H1 (cell line): ENCODE data around the gene F5.

Source experiments
- CEBPB ChIP-seq: IDR thresholded peaks from 2 replicates; pipeline ENCODE4 v1.6.1; 2012; ENCODE audit warnings: low read depth, low read length
- POLR2AphosphoS5 ChIP-seq: IDR thresholded peaks from 2 replicates; pipeline ENCODE4 v1.6.1; 2011; ENCODE audit warnings: low read depth, low read length
- SIN3A ChIP-seq, 2 experiments: IDR thresholded peaks in 1 of 2; conservative IDR thresholded peaks in 1 of 2; 2 replicates each; pipeline ENCODE4 v1.6.1; 2011 to 2012; ENCODE audit warnings: low read length in 2 of 2, improper control_type of control experiment in 1 of 2, low read depth in 1 of 2, mild to moderate bottlenecking in 1 of 2
- TAF7 ChIP-seq: optimal IDR thresholded peaks from 2 replicates; pipeline ENCODE3; 2011; ENCODE audit warnings: low read depth, mild to moderate bottlenecking, inconsistent platforms, low read length, moderate library complexity, borderline replicate concordance
- TBP ChIP-seq: IDR thresholded peaks from 2 replicates; pipeline ENCODE4 v1.6.1; 2011; ENCODE audit warnings: low read depth, low read length, improper control_type of control experiment
- TEAD4 ChIP-seq: IDR thresholded peaks from 2 replicates; pipeline ENCODE4 v1.6.1; 2012; ENCODE audit warnings: low read depth, low read length, inconsistent platforms, mixed read lengths
- TF ChIP-seq, protein P1 (sequence below): IDR thresholded peaks from 2 replicates; pipeline ENCODE4 v1.6.1; 2012; ENCODE audit warnings: low read length, inconsistent platforms
- TF ChIP-seq, protein P2 (sequence below), 3 experiments: IDR thresholded peaks; 1 replicate in 2 of 3; 2 replicates in 1 of 3; pipeline versions ENCODE4 v1.5.1 to v1.6.1; 2011; ENCODE audit warnings: low read length in 3 of 3, mild to moderate bottlenecking in 3 of 3, inconsistent platforms in 2 of 3, low read depth in 1 of 3, moderate library complexity in 1 of 3; ENCODE audit not compliant: insufficient read depth in 1 of 3; ENCODE audit errors: control extremely low read depth in 1 of 3

DNA sequence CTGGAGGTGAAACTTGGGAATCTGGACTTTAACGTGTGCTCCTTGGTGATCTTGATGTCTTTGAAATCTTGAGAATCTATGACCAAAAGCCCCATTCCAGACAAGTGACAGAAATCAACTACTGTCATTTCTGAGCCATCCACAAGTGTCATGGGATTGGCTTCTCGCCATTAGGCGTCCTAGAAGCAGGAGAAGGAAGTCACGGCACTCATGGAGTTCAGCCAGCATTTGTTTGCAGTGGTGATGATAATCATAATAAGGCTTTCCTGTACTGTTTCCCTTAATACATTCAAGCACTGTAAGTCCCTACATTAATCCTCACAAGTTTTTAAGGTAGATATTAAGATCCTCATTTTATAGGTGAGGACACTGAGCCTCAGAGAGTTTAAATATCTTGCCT lies 11.9 kb downstream of the F5 start:
- TF ChIP-seq CEBPB (no peak), TEAD4 (no peak), TBP (no peak), POLR2AphosphoS5 (no peak), TAF7 (no peak), SIN3A (conservative IDR thresholded peaks at IDR 0.05 in 1 of 2, IDR thresholded peaks at IDR 0.05 in 1 of 2; ENCODE audit: low read depth in 1 of 2, low read length in 2 of 2) (no peak)
- TF ChIP-seq, protein P1, sequence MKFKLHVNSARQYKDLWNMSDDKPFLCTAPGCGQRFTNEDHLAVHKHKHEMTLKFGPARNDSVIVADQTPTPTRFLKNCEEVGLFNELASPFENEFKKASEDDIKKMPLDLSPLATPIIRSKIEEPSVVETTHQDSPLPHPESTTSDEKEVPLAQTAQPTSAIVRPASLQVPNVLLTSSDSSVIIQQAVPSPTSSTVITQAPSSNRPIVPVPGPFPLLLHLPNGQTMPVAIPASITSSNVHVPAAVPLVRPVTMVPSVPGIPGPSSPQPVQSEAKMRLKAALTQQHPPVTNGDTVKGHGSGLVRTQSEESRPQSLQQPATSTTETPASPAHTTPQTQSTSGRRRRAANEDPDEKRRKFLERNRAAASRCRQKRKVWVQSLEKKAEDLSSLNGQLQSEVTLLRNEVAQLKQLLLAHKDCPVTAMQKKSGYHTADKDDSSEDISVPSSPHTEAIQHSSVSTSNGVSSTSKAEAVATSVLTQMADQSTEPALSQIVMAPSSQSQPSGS = no peak
- TF ChIP-seq, protein P2, sequence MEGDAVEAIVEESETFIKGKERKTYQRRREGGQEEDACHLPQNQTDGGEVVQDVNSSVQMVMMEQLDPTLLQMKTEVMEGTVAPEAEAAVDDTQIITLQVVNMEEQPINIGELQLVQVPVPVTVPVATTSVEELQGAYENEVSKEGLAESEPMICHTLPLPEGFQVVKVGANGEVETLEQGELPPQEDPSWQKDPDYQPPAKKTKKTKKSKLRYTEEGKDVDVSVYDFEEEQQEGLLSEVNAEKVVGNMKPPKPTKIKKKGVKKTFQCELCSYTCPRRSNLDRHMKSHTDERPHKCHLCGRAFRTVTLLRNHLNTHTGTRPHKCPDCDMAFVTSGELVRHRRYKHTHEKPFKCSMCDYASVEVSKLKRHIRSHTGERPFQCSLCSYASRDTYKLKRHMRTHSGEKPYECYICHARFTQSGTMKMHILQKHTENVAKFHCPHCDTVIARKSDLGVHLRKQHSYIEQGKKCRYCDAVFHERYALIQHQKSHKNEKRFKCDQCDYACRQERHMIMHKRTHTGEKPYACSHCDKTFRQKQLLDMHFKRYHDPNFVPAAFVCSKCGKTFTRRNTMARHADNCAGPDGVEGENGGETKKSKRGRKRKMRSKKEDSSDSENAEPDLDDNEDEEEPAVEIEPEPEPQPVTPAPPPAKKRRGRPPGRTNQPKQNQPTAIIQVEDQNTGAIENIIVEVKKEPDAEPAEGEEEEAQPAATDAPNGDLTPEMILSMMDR (IDR thresholded peaks at IDR 0.05; ENCODE audit: control extremely low read depth in 1 of 3, insufficient read depth in 1 of 3, low read depth in 1 of 3, low read length in 3 of 3) = no peak
